Measurements from ENCODE around the gene CCL1. TPM values are rescaled to one million over a fixed set of nuclear protein-coding genes. Genes with fewer than 3 reads are reported as not detected.

Gene CCL1
- not detected for total RNA-seq

GRCh38 chr17:34363183-34363661 lies at the start of gene CCL1:
TSS of gene CCL1 (minus strand) at chr17:34363233. CDS start at chr17:34363161, 72 bp downstream.
- Histone ChIP-seq H3K27me3 (ENCODE audit: insufficient read depth, low read length) (no peaks in the 10 kb centered on the region), H3K9me3 (ENCODE audit: low read depth, low read length) (no peaks in the 10 kb centered on the region), H3K4me1 (ENCODE audit: insufficient read depth, low read length) (peaks cover 36% of the 10 kb centered on the region), H3K4me3 (ENCODE audit: low read length) (no peak within 1 kb of the TSS)

GRCh38 chr17:34412534-34412933 lies 49.5 kb upstream of the CCL1 start:
- H3K4me3 ChIP-seq (ENCODE audit: low read length), result no peak overlapping the region
- no peaks in the 10 kb centered on the region for H3K9me3 ChIP-seq (ENCODE audit: low read depth, low read length)
- peaks cover 2% of the 10 kb centered on the region for H3K27me3 ChIP-seq (ENCODE audit: insufficient read depth, low read length)
- peaks cover 7% of the 10 kb centered on the region for H3K4me1 ChIP-seq (ENCODE audit: insufficient read depth, low read length)

GRCh38 chr17:34411646-34412421 lies 48.8 kb upstream of the CCL1 start:
- H3K4me3 ChIP-seq (ENCODE audit: low read length), result no peak overlapping the region
- H3K9me3 ChIP-seq (ENCODE audit: low read depth, low read length), result no peaks in the 10 kb centered on the region
- H3K4me1 ChIP-seq (ENCODE audit: insufficient read depth, low read length), result peaks cover 7% of the 10 kb centered on the region
- H3K27me3 ChIP-seq (ENCODE audit: insufficient read depth, low read length), result peaks cover 2% of the 10 kb centered on the region

- H3K9me3 ChIP-seq (ENCODE audit: low read depth, low read length), result no peaks in the 10 kb centered on the region
- H3K27me3 ChIP-seq (ENCODE audit: insufficient read depth, low read length), result peaks cover 2% of the 10 kb centered on the region
- peaks cover 7% of the 10 kb centered on the region for H3K4me1 ChIP-seq (ENCODE audit: insufficient read depth, low read length)
- H3K4me3 ChIP-seq (ENCODE audit: low read length), result no peak overlapping the region
Observed at GRCh38 chr17:34409352-34409751, 46.3 kb upstream of the CCL1 start.

GRCh38 chr17:34408439-34408838 lies 45.4 kb upstream of the CCL1 start:
- Histone ChIP-seq H3K27me3 (ENCODE audit: insufficient read depth, low read length) (peaks cover 2% of the 10 kb centered on the region), H3K9me3 (ENCODE audit: low read depth, low read length) (no peaks in the 10 kb centered on the region), H3K4me3 (ENCODE audit: low read length) (no peak overlapping the region), H3K4me1 (ENCODE audit: insufficient read depth, low read length) (peaks cover 3% of the 10 kb centered on the region)

- Histone ChIP-seq H3K4me3 (ENCODE audit: low read length) (no peak overlapping the region), H3K27me3 (ENCODE audit: insufficient read depth, low read length) (peaks cover 2% of the 10 kb centered on the region), H3K9me3 (ENCODE audit: low read depth, low read length) (no peaks in the 10 kb centered on the region), H3K4me1 (ENCODE audit: insufficient read depth, low read length) (peaks cover 8% of the 10 kb centered on the region)
Observed at GRCh38 chr17:34406226-34406625, 43.2 kb upstream of the CCL1 start.

- no peaks in the 10 kb centered on the region for H3K27me3 ChIP-seq (ENCODE audit: insufficient read depth, low read length)
- no peak overlapping the region for H3K4me3 ChIP-seq (ENCODE audit: low read length)
- H3K4me1 ChIP-seq (ENCODE audit: insufficient read depth, low read length), result peaks cover 30% of the 10 kb centered on the region
- H3K9me3 ChIP-seq (ENCODE audit: low read depth, low read length), result no peaks in the 10 kb centered on the region
Observed at GRCh38 chr17:34403006-34403405, 40.0 kb upstream of the CCL1 start.

- Histone ChIP-seq H3K4me3 (ENCODE audit: low read length) (no peak overlapping the region), H3K9me3 (ENCODE audit: low read depth, low read length) (no peaks in the 10 kb centered on the region), H3K4me1 (ENCODE audit: insufficient read depth, low read length) (peaks cover 33% of the 10 kb centered on the region), H3K27me3 (ENCODE audit: insufficient read depth, low read length) (no peaks in the 10 kb centered on the region)
Observed at GRCh38 chr17:34401165-34401564, 38.1 kb upstream of the CCL1 start.

- H3K4me3 ChIP-seq (ENCODE audit: low read length), result no peak overlapping the region
- H3K27me3 ChIP-seq (ENCODE audit: insufficient read depth, low read length), result no peaks in the 10 kb centered on the region
- H3K9me3 ChIP-seq (ENCODE audit: low read depth, low read length), result no peaks in the 10 kb centered on the region
- H3K4me1 ChIP-seq (ENCODE audit: insufficient read depth, low read length), result peaks cover 33% of the 10 kb centered on the region
Observed at GRCh38 chr17:34400301-34400931, 37.4 kb upstream of the CCL1 start.

GRCh38 chr17:34399725-34400124 lies 36.7 kb upstream of the CCL1 start:
- peaks cover 33% of the 10 kb centered on the region for H3K4me1 ChIP-seq (ENCODE audit: insufficient read depth, low read length)
- H3K9me3 ChIP-seq (ENCODE audit: low read depth, low read length), result no peaks in the 10 kb centered on the region
- no peak overlapping the region for H3K4me3 ChIP-seq (ENCODE audit: low read length)
- no peaks in the 10 kb centered on the region for H3K27me3 ChIP-seq (ENCODE audit: insufficient read depth, low read length)

- no peaks in the 10 kb centered on the region for H3K27me3 ChIP-seq (ENCODE audit: insufficient read depth, low read length)
- no peaks in the 10 kb centered on the region for H3K9me3 ChIP-seq (ENCODE audit: low read depth, low read length)
- peaks cover 33% of the 10 kb centered on the region for H3K4me1 ChIP-seq (ENCODE audit: insufficient read depth, low read length)
- H3K4me3 ChIP-seq (ENCODE audit: low read length), result no peak overlapping the region
Observed at GRCh38 chr17:34398990-34399389, 36.0 kb upstream of the CCL1 start.

GRCh38 chr17:34397265-34397664 lies 34.2 kb upstream of the CCL1 start:
- H3K9me3 ChIP-seq (ENCODE audit: low read depth, low read length), result no peaks in the 10 kb centered on the region
- H3K27me3 ChIP-seq (ENCODE audit: insufficient read depth, low read length), result no peaks in the 10 kb centered on the region

GRCh38 chr17:34393401-34393800 lies 30.4 kb upstream of the CCL1 start:
- no peak overlapping the region for H3K4me3 ChIP-seq (ENCODE audit: low read length)
- H3K4me1 ChIP-seq (ENCODE audit: insufficient read depth, low read length), result peaks cover 6% of the 10 kb centered on the region
- no peaks in the 10 kb centered on the region for H3K27me3 ChIP-seq (ENCODE audit: insufficient read depth, low read length)
- no peaks in the 10 kb centered on the region for H3K9me3 ChIP-seq (ENCODE audit: low read depth, low read length)

More at GRCh38 chr17:34397265-34397664, 34.2 kb upstream of the CCL1 start:
- H3K4me3 ChIP-seq (ENCODE audit: low read length), result no peak overlapping the region
- peaks cover 25% of the 10 kb centered on the region for H3K4me1 ChIP-seq (ENCODE audit: insufficient read depth, low read length)

- Histone ChIP-seq H3K4me3 (ENCODE audit: low read length) (no peak overlapping the region), H3K9me3 (ENCODE audit: low read depth, low read length) (no peaks in the 10 kb centered on the region)
Observed at GRCh38 chr17:34391241-34391640, 28.2 kb upstream of the CCL1 start.

GRCh38 chr17:34390649-34391048 lies 27.6 kb upstream of the CCL1 start:
- Histone ChIP-seq H3K4me1 (ENCODE audit: insufficient read depth, low read length) (peaks cover 15% of the 10 kb centered on the region), H3K27me3 (ENCODE audit: insufficient read depth, low read length) (no peaks in the 10 kb centered on the region), H3K4me3 (ENCODE audit: low read length) (no peak overlapping the region), H3K9me3 (ENCODE audit: low read depth, low read length) (no peaks in the 10 kb centered on the region)

More at GRCh38 chr17:34391241-34391640, 28.2 kb upstream of the CCL1 start:
- peaks cover 15% of the 10 kb centered on the region for H3K4me1 ChIP-seq (ENCODE audit: insufficient read depth, low read length)
- H3K27me3 ChIP-seq (ENCODE audit: insufficient read depth, low read length), result no peaks in the 10 kb centered on the region
